ENCODE data around the gene DENND2A. TPM values are rescaled to one million over a fixed set of nuclear protein-coding genes. Genes with fewer than 3 reads are reported as not detected.

DENND2A gene
- total RNA-seq, 1 experiment from 2014 or later: 7.3 TPM

DNA sequence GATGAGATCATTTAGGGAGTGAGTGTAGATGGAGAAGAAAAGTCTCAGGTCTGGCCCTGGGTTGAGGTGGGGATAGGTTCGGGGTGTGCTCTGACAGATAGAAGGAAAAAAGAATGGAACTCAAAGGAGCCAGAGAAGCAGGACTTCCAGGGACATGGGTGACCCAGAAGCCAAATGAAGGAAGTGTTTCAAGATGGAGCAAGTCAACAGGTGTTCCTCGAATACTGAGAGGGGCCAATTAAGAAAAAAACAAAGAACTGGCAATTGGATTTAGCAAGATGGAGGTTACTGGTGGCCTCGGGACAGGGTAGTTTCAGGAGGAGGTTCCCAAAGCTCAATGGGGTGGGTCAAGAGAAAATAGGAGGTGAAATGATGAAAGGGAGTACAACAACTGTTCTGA lies 40.3 kb downstream of the DENND2A start:
- H3K4me3 Mint-ChIP-seq: no peak overlapping the region
- Histone ChIP-seq H3K9ac (ENCODE audit: extremely low read depth, insufficient read length, low read length) (no peak overlapping the region), H3K9me3 (ENCODE audit: control insufficient read depth, low read depth, low read length) (no peaks in the 10 kb centered on the region), H3K14ac (ENCODE audit: insufficient read depth, low read length) (no peak overlapping the region), H3K4me2 (ENCODE audit: insufficient read depth, insufficient read length, low read length) (no peak overlapping the region), H4K91ac (ENCODE audit: insufficient read length, low read depth, low read length) (no peak overlapping the region), H3K27me3 (ENCODE audit: insufficient read depth, low read length) (no peaks in the 10 kb centered on the region), H2BK12ac (ENCODE audit: insufficient read length, low read depth, low read length) (no peak overlapping the region), H4K8ac (replicated peaks; ENCODE audit: insufficient read length, low read depth, low read length) (no peak overlapping the region), H3K56ac (ENCODE audit: insufficient read length, low read depth, low read length) (no peak overlapping the region), H3K4me1 (ENCODE audit: insufficient read depth, low read length) (no peaks in the 10 kb centered on the region), H3K79me1 (ENCODE audit: insufficient read depth, low read depth, low read length, poor library complexity, severe bottlenecking) (no peaks in the 10 kb centered on the region), H2BK120ac (ENCODE audit: low read depth, low read length, poor library complexity, severe bottlenecking) (no peak overlapping the region), H3T11ph (ENCODE audit: low read length) (no peak overlapping the region), H4K20me1 (ENCODE audit: control insufficient read depth, insufficient read depth, insufficient read length) (no peaks in the 10 kb centered on the region), H3K27ac (ENCODE audit: insufficient read length, low read depth, low read length) (no peak overlapping the region), H3K23me2 (ENCODE audit: insufficient read length, low read depth, low read length, poor library complexity, severe bottlenecking) (no peaks in the 10 kb centered on the region), H3K79me2 (ENCODE audit: insufficient read depth, low read length) (no peaks in the 10 kb centered on the region), H3K18ac (ENCODE audit: insufficient read length, low read depth, low read length) (no peak overlapping the region), H2AK5ac (ENCODE audit: insufficient read length, low read length) (no peak overlapping the region), H3K23ac (ENCODE audit: insufficient read length, low read depth, low read length) (no peak overlapping the region), H2AFZ (ENCODE audit: low read length) (no peak overlapping the region), H2BK20ac (ENCODE audit: low read depth, low read length, poor library complexity, severe bottlenecking) (no peak overlapping the region), H2BK5ac (ENCODE audit: insufficient read length, low read length) (no peak overlapping the region), H2BK15ac (ENCODE audit: low read depth, low read length) (no peak overlapping the region), H3K4ac (ENCODE audit: low read depth, low read length) (no peak overlapping the region), H4K5ac (ENCODE audit: insufficient read length, low read depth, low read length) (no peak overlapping the region)
- H3K9me3 Mint-ChIP-seq: no peaks in the 10 kb centered on the region
- H3K27ac Mint-ChIP-seq: peak overlapping the region in 1 of 3 experiments; percentile 18; a peak in 1 of 7 replicates
- no CpG with 5 or more reads among the region's 3 CpGs for WGBS (ENCODE audit: extremely low coverage, insufficient read length, low lambda C conversion rate)
- peaks cover 6 to 14% of the 10 kb centered on the region in 2 experiments for H3K4me1 Mint-ChIP-seq
- H3K27me3 Mint-ChIP-seq (ENCODE audit: low read depth): no peaks in the 10 kb centered on the region
- no peak for DNase-seq
- H3K36me3 Mint-ChIP-seq (ENCODE audit: insufficient read depth in 1 of 3, low read depth in 3 of 3): peaks cover 0 to 5% (median 3%) of the 10 kb centered on the region in 3 experiments; a peak in 3 of 7 replicates
- TF ChIP-seq, protein P1, sequence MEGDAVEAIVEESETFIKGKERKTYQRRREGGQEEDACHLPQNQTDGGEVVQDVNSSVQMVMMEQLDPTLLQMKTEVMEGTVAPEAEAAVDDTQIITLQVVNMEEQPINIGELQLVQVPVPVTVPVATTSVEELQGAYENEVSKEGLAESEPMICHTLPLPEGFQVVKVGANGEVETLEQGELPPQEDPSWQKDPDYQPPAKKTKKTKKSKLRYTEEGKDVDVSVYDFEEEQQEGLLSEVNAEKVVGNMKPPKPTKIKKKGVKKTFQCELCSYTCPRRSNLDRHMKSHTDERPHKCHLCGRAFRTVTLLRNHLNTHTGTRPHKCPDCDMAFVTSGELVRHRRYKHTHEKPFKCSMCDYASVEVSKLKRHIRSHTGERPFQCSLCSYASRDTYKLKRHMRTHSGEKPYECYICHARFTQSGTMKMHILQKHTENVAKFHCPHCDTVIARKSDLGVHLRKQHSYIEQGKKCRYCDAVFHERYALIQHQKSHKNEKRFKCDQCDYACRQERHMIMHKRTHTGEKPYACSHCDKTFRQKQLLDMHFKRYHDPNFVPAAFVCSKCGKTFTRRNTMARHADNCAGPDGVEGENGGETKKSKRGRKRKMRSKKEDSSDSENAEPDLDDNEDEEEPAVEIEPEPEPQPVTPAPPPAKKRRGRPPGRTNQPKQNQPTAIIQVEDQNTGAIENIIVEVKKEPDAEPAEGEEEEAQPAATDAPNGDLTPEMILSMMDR (conservative IDR thresholded peaks at IDR 0.05): no peak
